CMK (cell line): ENCODE data around the gene SLC29A1.

Source experiments
- DNase-seq: peaks from one replicate; pipeline ENCODE4 v3.0.0-alpha.2; 2010; ENCODE audit warnings: low read depth

Gene SLC29A1

GRCh38 chr6:44255105-44255808 is 31.9 kb downstream of the SLC29A1 start:
- DNase-seq = no peak

DNA sequence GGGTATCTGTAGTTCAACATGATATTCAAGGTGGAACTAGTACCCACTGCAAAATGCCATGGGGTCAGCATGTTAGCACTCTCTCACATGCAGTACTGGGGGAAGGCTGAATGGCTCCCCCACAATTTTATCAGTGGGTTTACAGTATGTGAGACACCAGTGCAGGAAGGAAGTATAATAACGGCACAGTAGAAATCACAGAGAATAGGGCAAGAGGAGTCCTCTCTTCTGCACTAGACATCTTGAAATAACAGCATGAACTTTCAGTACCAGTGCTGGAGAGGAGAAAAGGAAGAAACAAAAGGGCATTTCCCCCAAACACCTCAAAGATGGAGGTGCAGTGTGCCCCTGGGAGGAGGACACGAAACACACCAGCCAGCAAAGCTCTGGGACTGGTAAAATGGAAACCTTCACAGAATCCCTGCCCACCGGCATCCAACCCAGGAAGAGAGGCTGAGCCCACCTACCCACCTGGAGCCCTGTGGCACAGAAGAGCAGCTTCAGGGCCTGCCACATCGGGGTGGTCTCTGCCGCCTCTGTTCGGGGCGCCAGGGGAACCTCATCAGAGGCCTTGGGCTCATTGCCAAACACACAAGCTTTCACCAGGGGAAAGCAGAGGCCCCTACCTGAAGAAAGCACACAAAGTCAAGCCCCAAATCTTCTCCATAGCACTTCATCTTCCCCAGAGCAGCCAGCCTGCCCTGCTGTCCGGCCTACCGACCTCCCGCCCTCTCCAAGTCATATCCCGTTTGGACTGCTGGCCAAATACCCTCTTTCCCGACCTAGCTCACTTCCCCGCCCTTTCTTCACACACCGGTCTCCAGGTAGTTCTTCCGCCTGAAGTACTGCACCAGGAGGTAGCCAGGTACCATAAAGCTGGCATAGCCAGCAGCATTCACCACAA is 32.7 kb downstream of the SLC29A1 start:
- DNase-seq = no peak

DNA sequence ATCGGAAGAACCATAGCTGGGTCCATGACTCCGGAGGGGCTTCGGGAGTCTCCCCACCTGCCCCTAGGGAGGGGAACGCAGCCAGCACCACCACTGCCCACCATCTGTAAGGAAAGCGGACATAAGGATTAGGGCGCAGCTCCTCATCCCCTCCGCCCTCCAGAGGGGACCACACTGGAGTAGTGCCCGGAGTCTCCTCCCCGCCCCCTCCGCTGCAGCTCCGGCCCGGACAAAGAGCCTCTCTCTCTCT is 33.3 kb downstream of the SLC29A1 start:
- DNase-seq = no peak

DNA sequence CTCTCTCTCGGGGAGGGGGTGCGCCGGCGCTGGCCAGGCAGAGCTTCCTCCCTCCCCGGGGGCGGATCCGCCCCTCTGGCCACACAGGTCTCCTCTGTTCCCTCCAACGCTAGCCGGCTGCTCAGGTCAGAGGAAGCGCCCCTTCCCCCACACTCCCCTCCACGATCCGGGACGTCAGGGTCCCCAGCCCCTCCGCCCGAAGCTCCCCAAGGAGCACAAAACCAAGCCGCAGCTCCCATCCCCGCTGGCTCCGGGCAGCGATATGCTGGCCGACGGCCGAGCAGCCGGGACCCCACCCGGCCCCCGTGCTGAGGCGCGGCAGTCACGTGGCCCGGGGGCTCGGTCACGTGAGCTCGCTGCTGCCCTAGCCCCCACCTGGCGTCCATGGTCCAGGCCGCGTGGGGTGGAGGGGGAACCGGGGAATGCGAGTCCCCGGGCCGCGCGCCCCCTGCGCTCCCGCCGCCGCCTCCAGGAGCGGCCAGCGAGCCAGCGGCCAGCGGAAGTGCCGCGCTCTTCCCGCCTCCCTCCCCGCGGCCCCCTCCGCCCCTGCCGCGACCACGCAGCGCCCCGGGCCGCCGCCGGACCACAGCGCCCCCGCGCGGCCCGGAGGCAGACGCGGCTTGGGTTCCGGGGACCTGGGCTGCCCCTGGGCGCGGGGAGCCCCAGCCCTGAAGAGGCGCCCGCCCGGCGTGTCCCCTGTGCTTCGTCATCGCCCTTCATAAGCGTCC is 33.8 kb downstream of the SLC29A1 start, which contains the start of gene SLC35B2:
Gene SLC35B2, minus strand, starts transcription at position 504 of the 728 bp plus-strand sequence. Its CDS starts 118 bp downstream, at position 386.
- no peak for DNase-seq

- DNase-seq = no peak
These were observed 34.4 kb downstream of the SLC29A1 start for GRCh38 chr6:44257753-44258324.

DNA sequence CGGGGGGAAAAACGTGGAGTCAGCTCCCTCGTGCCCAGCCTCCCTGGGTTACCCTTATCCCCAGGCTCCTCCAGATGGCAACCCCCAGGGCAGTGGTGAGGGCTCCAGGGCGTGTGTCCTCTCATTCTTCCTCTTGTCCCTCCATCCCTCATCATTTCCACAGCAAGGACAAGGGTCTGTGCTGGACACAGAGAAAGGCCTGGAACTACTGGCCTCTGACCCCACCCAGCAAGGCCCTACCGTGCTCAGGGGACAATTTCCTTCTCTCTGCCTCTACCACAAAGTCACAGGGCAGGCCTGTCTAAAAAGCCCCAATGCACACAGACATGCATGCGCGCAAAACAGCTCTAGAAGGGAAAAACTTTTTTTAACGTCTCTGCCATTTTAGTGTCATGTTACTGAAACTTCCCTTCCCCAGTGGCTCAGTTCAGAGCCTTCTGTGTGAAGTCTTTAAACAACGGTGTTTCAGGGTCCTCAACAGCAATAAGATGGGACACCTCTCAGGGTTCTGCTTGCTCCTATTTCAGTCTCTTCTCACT is 35.0 kb downstream of the SLC29A1 start:
- no peak for DNase-seq

DNA sequence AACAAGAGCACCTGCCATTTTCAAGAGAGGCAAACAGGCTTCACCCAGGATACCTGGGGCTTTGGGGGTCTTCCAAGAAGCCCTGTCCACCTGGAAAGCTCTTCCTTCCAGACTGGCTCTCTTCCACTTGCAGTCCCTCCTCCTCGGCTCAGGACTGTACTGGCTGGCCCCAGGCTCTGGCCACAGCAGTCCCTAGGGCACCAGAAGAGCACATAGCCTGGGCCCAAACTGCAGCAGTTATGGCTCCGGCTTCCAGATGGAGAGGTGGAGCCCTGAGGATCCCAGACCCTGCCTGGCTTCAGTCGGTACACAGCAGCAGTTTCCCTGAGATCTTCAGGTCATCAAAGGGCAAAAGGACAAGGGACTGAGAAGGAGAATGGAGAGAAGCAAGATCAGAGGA is 35.5 kb downstream of the SLC29A1 start:
- no peak for DNase-seq

DNA sequence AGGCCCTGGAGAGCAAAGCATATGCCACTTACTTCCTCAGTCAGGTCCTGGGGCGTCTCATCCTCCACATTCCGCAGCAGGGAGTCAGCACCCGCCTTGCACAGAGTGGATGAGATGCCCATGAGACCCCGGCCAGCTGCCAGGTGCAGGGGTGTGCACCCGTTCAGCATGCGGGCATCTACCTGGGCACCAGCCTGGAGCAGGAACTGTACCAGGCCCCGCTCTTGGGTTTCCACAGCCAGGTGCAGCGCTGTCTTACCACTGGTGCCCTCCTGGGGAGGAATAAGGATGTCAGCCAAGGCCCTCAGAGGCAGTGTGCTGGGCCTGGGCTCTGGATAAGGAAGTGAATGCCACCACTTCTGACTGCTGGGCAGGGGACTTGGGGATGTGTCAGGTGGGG is 36.6 kb downstream of the SLC29A1 start:
- DNase-seq = no peak

DNA sequence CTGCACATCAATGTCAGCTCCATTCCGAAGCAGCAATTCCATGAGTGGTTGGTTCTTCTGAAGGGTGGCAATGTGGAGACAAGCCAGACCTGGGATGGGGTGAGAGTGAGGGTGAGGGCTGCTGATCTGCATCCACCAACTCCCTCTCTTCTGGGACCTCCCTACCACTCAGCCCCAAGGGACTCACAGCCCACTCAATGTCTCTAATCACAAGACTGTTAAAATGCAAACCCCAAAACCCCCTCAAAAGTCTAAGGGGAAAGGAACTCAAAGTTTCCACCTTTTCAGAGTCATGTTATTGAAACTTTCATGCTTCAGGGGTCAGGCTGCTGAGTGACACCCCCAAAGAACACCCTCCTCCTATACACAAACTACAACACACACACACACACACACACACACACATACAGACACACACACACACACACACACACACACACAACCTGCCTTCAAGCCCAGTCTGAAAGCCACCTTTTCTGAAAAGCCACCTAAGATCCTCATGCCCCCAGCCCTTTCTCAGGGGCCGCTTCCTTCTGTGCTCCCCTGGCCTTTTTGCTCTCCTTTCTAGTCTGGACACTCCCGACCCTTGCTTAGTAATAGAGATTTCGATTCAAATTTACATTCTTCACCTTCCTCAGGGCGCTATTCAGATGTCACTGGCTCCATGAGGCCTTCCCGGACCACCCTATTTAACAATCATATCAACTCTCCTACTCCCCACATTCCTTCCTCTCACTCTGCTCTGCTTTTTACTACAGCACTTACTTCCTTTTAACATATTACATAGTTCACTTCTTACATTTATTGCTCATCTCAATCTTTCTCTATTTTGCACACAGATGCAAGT is 37.3 kb downstream of the SLC29A1 start:
- no peak for DNase-seq

- DNase-seq = no peak
These were observed 38.2 kb downstream of the SLC29A1 start for GRCh38 chr6:44261581-44261980.

GRCh38 chr6:44262467-44263353 is 39.3 kb downstream of the SLC29A1 start:
- DNase-seq = no peak

DNA sequence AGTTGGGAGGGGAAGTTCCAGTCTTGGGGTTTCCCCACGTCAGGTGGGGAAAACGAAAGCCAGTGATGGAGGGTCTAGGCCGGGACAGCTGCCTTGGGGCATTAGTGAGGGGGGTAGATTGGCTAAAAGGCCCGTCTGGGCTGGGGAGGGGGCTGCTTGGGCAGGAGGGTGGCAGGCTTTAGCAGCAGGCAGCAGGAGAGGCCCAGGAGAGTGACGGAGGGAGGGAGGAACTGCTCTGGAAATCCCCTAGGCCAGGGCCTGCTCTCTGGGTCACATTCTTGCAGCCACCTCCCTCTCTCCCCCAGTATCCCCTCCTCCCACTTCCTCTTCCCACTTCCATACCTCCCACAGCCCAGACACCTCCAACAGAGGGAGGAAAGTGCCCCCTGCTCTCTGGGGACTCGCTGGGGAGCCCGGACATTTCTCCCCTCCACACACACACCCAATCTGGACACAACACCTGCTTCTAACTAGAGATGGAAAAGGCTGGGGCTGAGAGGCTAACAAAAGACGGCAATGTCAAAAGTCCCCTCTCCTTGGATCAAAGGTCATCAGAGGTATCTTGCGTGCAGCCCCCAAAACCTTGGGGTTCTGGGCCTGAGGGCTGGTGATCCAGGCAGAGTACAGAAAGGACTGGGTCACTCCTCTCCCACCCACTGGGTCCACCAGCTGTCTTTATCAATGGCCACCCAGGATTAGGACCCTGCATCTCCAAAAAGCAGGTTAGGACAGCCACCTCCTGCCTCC is 40.1 kb downstream of the SLC29A1 start:
- DNase-seq = no peak

DNA sequence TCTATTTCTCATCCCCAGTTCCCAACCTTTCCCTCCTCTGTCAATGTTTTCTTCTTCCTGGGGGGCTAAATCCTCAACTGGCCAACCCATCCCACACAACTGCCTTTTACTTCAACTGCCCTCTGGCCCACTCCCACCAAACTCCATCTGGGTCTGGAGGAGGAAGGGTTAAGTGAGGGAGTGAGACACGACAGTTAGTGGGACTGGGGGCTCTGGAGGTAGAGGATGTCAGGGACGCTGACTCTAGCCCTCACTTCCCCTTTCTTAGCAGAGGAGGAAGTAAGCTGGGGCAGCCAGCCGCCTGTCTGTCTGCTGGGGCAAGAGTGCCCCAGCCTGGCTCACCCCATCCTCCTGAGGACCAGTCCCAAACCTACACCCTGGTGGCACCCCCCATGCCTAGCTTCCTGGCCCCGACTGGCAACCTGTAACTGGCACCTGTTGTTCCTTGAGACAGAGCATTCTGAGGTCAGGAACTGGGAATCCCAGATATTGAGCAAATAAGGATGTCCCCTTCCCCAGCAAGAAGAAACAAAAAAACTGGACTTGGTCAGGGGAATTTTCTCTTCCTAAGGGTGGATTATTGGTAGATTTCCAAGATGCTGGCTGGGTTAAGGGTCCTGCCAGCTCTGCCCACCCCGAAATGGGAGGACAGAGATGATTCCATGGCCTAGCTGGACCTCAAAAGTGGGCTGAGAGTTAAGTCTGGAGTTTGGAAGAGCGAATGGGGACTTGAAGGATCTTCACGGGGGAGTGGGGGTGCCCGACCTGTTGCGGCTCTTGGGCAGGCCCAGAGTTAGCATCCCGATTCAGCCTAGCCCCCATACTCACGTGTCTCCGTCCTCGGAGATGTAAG is 41.0 kb downstream of the SLC29A1 start:
- DNase-seq = no peak

DNA sequence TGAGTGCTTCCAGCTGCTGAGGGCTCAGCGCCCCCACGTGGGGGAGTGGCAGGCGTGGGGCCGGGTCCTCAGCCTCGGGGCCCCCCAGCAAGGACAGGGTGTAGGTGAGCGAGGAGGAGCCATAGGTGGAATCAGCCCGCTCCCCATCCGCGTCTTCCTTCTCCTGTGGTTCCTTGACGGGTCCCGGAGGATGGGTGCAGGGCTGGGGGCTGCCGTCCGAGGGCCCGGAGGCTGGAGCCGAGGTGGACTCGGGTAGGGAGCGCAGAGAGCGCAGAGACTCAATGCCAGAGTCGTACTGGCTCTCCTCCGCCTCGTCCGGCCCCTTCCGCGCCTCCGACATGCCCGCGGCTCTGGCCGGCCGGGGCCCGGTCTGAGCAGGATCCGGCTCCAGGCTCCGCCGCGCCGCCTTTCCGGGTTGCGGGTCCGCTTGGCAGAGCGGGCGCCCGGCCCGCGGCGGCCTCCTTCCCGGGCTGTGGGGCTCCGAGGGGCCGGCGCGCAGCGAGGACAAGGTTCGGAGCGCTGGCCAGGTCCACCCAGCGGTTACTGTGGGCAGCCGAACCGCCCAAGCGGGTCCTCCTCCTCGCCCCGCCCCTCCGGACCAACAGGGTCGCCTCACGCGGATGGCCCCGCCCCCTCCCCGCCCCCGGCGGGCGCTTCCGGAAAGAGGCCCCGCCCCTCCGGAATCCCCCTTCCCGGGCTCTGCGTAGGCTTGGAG is 41.8 kb downstream of the SLC29A1 start, which contains the start of gene NFKBIE:
Gene NFKBIE, minus strand, starts transcription at position 545 of the 715 bp plus-strand sequence. Its CDS starts 205 bp downstream, at position 340.
- DNase-seq = no peak

GRCh38 chr6:44265722-44266233 is 42.4 kb downstream of the SLC29A1 start:
- DNase-seq = no peak

DNA sequence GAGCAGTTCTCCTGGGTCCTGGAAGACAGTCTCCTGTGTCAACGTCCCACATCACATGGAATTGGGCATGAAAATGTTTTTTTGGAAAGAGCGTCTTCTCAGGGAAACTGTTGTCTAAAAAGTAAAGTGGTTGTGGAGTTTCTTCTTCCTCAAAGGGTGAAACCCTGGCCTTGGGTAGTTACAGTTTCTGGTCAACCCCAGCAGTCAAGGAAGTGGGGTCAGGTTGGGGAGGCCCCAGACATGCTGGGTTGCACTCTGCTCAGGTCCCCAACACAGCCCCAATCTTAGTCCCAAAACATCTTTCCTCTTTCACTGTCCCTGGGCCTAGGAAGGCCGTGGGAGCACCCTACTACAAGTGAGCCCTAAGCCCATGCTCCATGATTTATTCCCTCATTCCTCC is 43.0 kb downstream of the SLC29A1 start:
- no peak for DNase-seq

DNA sequence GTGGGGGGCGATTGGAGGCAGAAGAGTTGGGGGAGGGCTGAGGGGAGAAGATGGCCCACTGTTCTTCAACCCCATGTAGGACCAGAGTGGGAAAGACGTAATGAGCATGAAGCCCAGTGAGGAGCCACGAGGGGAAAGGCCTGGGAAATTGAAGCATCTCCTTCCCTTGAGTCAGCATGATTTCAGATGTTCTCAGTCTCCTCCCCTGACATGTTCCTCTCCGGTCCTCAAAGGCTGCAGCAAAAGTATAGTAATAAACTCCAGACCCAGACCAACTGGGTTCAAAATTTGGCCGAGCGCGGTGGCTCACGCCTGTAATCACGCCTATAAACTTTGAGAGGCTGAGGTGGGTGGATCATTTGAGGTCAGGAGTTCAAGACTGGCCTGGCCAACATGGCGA is 43.9 kb downstream of the SLC29A1 start:
- DNase-seq = no peak
